Upper lobe of left lung (tissue), 6 donors: ENCODE results near the gene QRFP. TPM values are rescaled to one million over a fixed set of nuclear protein-coding genes. Genes with fewer than 3 reads are reported as not detected.
A peak's percentile ranks its signal among the peaks of the same experiment; 100 is the strongest.
"Not testable (repeated sequence)": the region's sequence is repeated elsewhere in the genome, so short reads cannot be mapped to it uniquely, and the experiment has no call there.

Experiments
- ATAC-seq, 2 donors: fragments of 200-7000 bp; cut with Tn5 transposase; one replicate each; pipeline ENCODE4 v1.9.1; 2022; ENCODE audit warnings: mild to moderate bottlenecking in 2 of 2, moderate library complexity in 2 of 2; ENCODE audit not compliant: low FRiP score in 2 of 2
- DNase-seq, 2 donors: peaks; one replicate each; pipeline ENCODE4 v3.0.0-alpha.2; 2019 to 2020
- H3K27ac ChIP-seq, 4 donors: fragments of 200-600 bp; sonication (generic); one replicate each; pipeline ENCODE4 v1.5.1; 2016 to 2019
- H3K27me3 ChIP-seq, 4 donors: fragments of 200-600 bp; sonication (generic); one replicate each; pipeline ENCODE4 v1.5.1; 2017 to 2019
- H3K36me3 ChIP-seq, 4 donors: fragments of 200-600 bp; sonication (generic); one replicate each; pipeline ENCODE4 v1.5.1; 2016 to 2019
- H3K4me1 ChIP-seq, 4 donors: fragments of 200-600 bp; sonication (generic); one replicate each; pipeline ENCODE4 v1.5.1; 2018 to 2019
- H3K4me3 ChIP-seq, 4 donors: fragments of 200-600 bp; sonication (generic); one replicate each; pipeline ENCODE4 v1.5.1; 2017 to 2019; ENCODE audit warnings: mild to moderate bottlenecking in 2 of 4, moderate library complexity in 1 of 4
- H3K9me3 ChIP-seq, 4 donors: fragments of 200-600 bp; sonication (generic); one replicate each; pipeline ENCODE4 v1.5.1; 2018 to 2019
- EP300 ChIP-seq, 4 donors: sonication (generic); formaldehyde crosslinking; IDR thresholded peaks; one replicate each; pipeline ENCODE4 v1.5.1; 2017; ENCODE audit warnings: antibody characterized with exemption in 4 of 4, control low read depth in 2 of 4
- POLR2A ChIP-seq, 4 donors: fragments of 450-650 bp; IDR thresholded peaks; one replicate each; pipeline ENCODE4 v1.5.1; 2016 to 2017; ENCODE audit warnings: antibody characterized with exemption in 4 of 4, mild to moderate bottlenecking in 2 of 4
- POLR2AphosphoS5 ChIP-seq, 2 donors: sonication (generic); formaldehyde crosslinking; IDR thresholded peaks; one replicate each; pipeline ENCODE4 v1.5.1; 2017; ENCODE audit warnings: antibody characterized with exemption in 2 of 2
- WGBS, 2 donors: methylation state at CpG; one replicate each; pipeline ENCODE4 v1.1.5; 2017 to 2018; 5-methylcytosine and 5-hydroxymethylcytosine counted together
- total RNA-seq, 6 donors: library from RNA; depleted of rRNA in 4 of 6; stranded (reverse); fragments of >200 nt in 4 of 6; gene quantifications; one replicate each; pipeline versions ENCODE4 v1.1.0 to v1.2.1, GENCODE V29; 2016 to 2021
- TF ChIP-seq, protein P1 (sequence below), 6 experiments: fragments of 450-650 bp in 4 of 6; fragments of 200-600 bp in 2 of 6; sonication (generic) in 2 of 6; IDR thresholded peaks; one replicate each; pipeline ENCODE4 v1.5.1; 2016 to 2019; ENCODE audit warnings: antibody characterized with exemption in 6 of 6
- donor health status: DM: no; HTN: no; CAD: no; lungs with moderate emphysema.
- donor health status: DM: no; HTN: yes; CAD: no; lungs with severe emphysema.

The QRFP gene
- total RNA-seq, 6 donors from 2014 or later: not detected

DNA sequence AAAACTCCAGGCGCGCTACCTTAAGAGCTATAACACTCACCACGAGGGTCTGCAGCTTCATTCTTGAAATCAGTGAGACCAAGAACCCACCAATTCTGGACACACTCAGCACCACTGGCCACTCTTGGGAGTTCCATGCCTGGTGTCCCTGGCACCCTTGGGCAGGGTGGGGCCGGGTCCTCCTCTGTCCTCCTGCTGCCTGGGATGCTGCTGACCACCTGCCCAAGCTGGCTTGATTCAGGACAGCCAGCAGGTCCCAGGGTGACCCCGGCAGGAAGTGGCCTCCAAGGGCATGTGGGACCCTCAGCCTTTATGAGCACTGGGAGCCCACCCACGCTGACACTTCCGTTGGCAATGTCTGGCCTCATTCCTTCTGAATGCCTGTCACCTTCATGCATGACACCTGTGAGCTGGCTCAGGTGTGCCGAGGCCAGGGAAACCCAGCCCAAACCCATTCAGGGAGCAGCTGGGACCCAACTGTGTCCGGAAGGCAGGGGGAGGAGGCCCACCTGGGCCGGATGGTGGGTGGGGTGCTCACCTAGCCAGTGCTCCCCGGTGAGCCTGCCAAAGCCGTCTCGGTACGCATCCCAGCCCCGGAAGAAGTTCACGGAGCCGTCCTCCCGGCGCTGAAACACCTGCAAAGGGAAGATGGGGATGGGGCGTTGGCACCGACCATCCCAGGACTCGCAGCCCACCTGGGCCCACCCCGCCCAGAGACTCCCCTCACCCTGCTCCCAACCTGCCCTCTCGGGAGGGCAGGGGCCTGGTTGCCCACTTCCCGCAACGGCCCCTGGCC lies 14.8 kb upstream of the QRFP start:
- H3K27me3 ChIP-seq: no peaks in the 10 kb centered on the region
- no peak overlapping the region for H3K4me3 ChIP-seq
- 51 to 86% methylated on average over 6 to 21 of the region's 26 CpGs for WGBS, 2 donors
- ATAC-seq (no peak), DNase-seq (peak in 1 of 2 donors; percentile 61)
- H3K36me3 ChIP-seq: no peaks in the 10 kb centered on the region
- H3K4me1 ChIP-seq: no peaks in the 10 kb centered on the region
- no peaks in the 10 kb centered on the region for H3K9me3 ChIP-seq
- H3K27ac ChIP-seq: no peak overlapping the region
- TF ChIP-seq, protein P1, sequence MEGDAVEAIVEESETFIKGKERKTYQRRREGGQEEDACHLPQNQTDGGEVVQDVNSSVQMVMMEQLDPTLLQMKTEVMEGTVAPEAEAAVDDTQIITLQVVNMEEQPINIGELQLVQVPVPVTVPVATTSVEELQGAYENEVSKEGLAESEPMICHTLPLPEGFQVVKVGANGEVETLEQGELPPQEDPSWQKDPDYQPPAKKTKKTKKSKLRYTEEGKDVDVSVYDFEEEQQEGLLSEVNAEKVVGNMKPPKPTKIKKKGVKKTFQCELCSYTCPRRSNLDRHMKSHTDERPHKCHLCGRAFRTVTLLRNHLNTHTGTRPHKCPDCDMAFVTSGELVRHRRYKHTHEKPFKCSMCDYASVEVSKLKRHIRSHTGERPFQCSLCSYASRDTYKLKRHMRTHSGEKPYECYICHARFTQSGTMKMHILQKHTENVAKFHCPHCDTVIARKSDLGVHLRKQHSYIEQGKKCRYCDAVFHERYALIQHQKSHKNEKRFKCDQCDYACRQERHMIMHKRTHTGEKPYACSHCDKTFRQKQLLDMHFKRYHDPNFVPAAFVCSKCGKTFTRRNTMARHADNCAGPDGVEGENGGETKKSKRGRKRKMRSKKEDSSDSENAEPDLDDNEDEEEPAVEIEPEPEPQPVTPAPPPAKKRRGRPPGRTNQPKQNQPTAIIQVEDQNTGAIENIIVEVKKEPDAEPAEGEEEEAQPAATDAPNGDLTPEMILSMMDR (IDR thresholded peaks at IDR 0.05): no peak
- TF ChIP-seq EP300 (IDR thresholded peaks at IDR 0.05) (no peak), POLR2AphosphoS5 (IDR thresholded peaks at IDR 0.05) (no peak)

DNA sequence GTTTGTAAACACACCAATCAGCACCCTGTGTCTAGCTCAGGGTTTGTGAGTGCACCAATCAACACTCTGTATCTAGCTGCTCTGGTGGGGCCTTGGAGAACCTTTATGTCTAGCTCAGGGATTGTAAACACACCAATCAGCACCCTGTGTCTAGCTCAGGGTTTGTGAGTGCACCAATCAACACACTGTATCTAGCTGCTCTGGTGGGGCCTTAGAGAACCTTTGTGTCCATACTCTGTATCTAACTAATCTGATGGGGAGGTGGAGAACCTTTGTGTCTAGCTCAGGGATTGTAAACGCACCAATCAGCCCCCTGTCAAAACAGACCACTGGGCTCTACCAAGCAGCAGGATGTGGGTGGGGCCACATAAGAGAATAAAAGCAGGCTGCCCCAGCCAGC lies 14.1 kb upstream of the QRFP start:
- ATAC-seq, DNase-seq, H3K27ac ChIP-seq, H3K27me3 ChIP-seq, H3K4me3 ChIP-seq, H3K36me3 ChIP-seq, H3K9me3 ChIP-seq, H3K4me1 ChIP-seq: not testable (repeated sequence)
- WGBS, 2 donors: 29 to 64% methylated on average over 1 of the region's 1 CpG

DNA sequence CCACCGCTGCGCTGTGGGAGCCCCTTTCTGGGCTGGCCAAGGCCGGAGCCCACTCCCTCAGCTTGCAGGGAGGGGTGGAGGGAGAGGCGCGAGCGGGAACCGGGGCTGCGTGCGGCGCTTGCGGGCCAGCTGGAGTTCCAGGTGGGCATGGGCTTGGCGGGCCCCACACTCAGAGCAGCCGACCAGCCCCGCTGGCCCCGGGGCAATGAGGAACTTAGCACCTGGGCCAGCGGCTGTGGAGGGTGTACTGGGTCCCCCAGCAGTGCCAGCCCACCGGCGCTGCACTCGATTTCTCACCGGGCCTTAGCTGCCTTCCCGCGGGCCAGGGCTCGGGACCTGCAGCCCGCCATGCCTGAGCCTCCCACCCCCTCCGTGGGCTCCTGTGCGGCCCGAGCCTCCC lies 13.4 kb upstream of the QRFP start:
- DNase-seq: peak in 1 of 2 donors; percentile 69
- not testable (repeated sequence) for H3K36me3 ChIP-seq, H3K4me3 ChIP-seq, H3K27ac ChIP-seq, H3K4me1 ChIP-seq, H3K9me3 ChIP-seq, H3K27me3 ChIP-seq, ATAC-seq
- WGBS, 2 donors: 84 to 94% methylated on average over 16 to 20 of the region's 27 CpGs

DNA sequence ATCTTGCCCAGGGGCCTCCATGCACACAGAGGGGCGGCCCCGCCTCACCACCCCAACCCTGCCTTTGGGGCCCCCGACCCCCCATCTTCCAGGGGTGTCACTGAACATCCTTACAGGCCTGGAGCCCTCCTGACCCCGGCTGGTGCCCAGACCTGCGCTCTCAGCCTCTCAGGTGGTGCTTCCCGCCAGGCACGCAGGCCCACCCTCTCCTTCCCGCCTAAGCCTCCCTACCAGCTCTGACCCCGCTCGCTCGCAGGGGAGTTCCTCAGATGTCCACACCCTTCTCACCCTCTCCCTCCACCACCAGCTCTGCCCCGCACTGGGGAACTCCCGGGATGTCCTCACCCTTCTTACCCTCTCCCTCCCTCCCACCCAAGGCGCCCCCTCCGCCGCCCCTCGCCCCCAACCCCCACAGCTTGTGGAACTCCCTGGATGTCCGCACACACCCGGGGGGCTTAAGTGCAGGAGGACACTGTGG lies 12.3 kb upstream of the QRFP start:
- H3K27ac ChIP-seq: no peak overlapping the region
- no peaks in the 10 kb centered on the region for H3K4me1 ChIP-seq
- 79% methylated on average over 13 to 18 of the region's 19 CpGs for WGBS, 2 donors
- no peaks in the 10 kb centered on the region for H3K9me3 ChIP-seq
- no peaks in the 10 kb centered on the region for H3K27me3 ChIP-seq
- no peak overlapping the region for H3K4me3 ChIP-seq
- ATAC-seq: no peak
- TF ChIP-seq, protein P1 (IDR thresholded peaks at IDR 0.05): no peak
- TF ChIP-seq POLR2AphosphoS5 (IDR thresholded peaks at IDR 0.05): no peak
- DNase-seq: peak in 1 of 2 donors; percentile 66
- H3K36me3 ChIP-seq: no peaks in the 10 kb centered on the region

DNA sequence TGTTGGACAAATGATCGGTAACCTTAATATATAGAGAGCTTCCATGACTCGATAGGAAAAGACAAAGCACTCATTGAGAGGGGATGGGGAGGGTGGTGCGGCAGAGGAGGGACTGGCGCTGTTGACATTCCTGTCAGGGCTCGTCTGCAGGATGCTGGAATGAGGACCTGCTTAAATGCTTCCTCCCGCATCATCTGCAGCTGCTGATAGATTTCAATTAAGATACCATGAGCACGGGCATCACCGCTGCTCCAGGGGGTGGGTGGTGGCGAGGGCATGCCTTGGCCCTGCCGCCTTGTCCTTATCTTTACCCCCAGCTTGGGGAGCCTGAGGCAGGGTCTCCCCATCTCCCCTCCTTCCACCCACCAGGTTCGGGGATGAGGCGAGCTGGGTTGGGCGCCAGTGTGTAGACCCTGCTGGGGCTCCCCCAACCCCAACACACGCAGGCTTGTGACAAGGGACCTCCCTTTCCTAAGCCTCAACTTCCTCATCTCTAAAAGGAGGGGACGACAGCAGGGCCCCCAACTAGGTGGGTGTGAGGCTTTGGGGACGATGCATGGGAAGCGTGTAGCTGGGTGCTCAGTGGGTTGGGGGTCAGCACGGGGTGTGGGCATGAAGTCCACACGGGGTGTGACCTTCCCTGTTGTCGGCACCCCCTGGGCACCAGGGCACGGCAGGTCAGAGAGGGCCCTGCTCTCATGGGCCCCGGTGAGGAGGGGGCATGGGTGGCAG lies 11.7 kb upstream of the QRFP start:
- no peak for DNase-seq
- peaks cover 0 to under 1% (median 0%) of the 10 kb centered on the region in 4 donors for H3K27me3 ChIP-seq
- no peaks in the 10 kb centered on the region for H3K9me3 ChIP-seq
- ATAC-seq: no peak
- no peak overlapping the region for H3K4me3 ChIP-seq
- TF ChIP-seq POLR2AphosphoS5 (IDR thresholded peaks at IDR 0.05): no peak
- no peak for TF ChIP-seq EP300 (IDR thresholded peaks at IDR 0.05)
- TF ChIP-seq, protein P1 (IDR thresholded peaks at IDR 0.05): no peak
- TF ChIP-seq POLR2A (IDR thresholded peaks at IDR 0.05): no peak
- 60 to 64% methylated on average over 17 to 22 of the region's 22 CpGs for WGBS, 2 donors
- H3K4me1 ChIP-seq: no peaks in the 10 kb centered on the region
- no peaks in the 10 kb centered on the region for H3K36me3 ChIP-seq
- no peak overlapping the region for H3K27ac ChIP-seq
